Stimulated activated CD8-positive, alpha-beta memory T cell treated with anti-CD3 and anti-CD28 coated beads, Interleukin-7, amount 100 ng/mL, for 48 hours (primary cell): ENCODE results near the gene PIGX.

Source experiments
- DNase-seq, 2 donors: peaks; one replicate each; pipeline ENCODE4 v3.0.0-alpha.2; 2020; ENCODE audit warnings: low read depth in 1 of 2; ENCODE audit errors: extremely low read depth in 1 of 2

The PIGX gene

GRCh38 chr3:196711838-196712513, at the start of gene PIGX, which contains the start of gene CEP19:
Gene PIGX (plus strand): TSS chr3:196712377.
Gene CEP19 (minus strand): TSS chr3:196712250. CDS start chr3:196708657, 3,593 bp downstream.
- DNase-seq, result peak; percentile 84 to 88

GRCh38 chr3:196662711-196663571, 49.2 kb upstream of the PIGX start:
- no peak for DNase-seq

DNA sequence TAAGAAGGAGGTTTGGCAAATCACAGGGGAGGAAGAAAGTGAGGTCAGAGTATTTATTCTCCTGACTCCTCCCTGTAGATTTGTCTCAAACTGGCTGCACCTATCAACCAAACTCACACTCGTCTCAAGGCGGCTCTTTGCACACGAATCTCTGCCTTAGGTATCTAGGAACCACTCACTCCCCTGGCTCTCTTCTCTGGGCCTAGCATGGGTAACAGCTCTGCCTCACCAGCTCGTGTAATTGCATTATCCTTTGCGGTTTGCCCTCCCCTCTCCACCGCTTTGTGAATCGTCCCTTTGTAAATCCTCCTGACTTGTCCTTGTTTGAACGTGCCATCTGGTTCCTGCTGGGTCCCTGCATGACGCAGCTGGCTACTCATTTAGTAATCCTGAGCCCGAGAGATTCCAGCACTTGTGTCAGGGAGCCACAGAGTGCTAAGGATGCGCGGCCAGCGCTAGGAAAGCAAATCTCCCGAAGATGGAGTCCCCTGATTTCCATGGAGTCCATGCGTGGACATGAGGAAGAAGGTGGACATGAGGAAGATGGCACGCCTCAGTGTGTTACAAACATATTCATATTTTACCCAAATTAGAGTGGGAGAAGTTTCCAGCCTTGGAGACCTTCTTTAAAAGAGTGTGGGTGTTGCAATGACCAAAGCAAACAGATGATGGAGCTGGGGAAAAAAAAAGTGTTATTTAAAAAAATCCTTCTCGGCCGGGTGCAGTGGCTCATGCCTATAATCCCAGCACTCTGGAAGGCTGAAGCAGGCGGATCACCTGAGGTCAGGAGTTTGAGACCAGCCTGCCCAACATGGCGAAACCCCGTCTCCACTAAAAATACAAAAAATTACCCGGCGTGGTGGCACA, 45.9 kb upstream of the PIGX start:
- no peak for DNase-seq

- no peak for DNase-seq
These were observed 44.9 kb upstream of the PIGX start for GRCh38 chr3:196667056-196667825.

DNA sequence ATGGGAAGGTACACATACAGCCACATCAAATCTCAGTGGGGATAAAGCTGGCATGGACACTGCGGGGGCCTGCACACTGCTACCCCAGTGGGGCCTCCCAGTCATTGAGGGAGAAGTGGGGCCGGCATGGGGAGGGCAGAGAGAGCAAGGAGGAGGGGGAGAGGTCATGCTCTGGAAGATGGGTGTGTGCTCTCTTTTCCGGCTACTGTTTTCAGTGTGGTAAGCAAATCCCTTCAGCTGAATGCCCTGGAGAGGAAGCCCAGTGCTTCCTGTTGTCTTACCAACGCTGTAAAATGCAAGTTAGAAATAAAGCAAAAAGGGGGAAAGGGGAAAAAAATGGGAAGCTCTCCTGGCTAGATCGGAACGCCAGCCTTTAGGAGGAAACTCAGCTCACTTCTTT, 41.8 kb upstream of the PIGX start:
- DNase-seq, result no peak

DNA sequence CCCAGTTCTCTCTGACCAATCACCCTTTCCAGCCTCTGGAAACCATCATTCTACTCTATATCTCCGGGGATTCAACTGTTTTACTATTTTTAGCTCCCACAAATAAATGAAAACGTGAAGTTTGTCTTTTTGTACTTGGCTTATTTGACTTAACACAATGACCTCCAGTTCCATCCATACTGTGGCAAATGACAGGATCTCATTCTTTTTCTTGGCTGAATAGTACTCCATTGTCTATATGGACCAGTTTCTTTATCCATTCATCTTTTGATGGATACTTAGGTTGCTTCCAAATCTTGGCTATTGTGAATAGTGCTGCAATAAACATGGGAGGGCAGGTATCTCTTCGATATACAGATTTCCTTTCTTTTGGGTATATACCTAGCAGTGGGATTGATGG, 38.5 kb upstream of the PIGX start:
- no peak for DNase-seq

GRCh38 chr3:196677353-196677752, 34.8 kb upstream of the PIGX start:
- no peak for DNase-seq

DNA sequence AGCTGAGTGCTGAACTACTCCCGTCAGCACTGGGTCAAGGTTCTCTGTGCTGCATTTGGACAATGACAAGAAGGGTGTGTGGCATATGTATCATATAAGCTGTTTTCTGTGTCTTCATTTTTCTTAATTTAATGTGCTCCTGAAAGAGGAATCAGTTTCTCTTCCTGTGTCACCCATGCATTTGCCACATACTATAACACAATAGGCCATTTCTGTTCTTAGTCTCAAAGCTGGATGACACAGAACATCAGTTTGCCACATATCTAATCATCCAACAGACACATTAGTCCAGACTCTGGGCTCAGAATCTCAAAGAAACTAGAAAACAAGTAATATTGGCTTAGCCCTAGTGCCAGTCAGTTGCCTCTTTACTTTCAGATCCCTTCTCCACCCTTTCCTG, 34.2 kb upstream of the PIGX start:
- no peak for DNase-seq

GRCh38 chr3:196684548-196685407, 27.4 kb upstream of the PIGX start:
- DNase-seq, result peak; percentile 50 to 61

DNA sequence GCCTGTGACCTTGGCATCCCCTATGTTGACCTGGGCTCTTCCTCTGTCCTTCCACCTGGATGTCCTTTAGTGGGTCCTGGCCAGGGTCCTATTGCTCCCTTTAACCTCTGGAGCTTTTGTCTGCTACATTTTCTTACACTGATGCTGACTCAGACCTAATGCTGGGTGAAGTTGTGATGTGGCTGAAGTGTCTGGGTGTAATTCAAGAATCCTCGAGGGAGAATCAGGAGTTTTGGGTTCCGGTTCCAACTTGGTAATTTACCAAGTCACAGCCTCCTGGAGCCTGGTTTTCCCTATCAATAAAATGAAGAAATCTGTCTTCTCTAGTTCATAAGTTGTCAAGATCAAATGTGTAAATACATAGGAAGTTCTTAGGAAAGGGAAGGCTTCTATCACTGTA, 25.7 kb upstream of the PIGX start:
- no peak for DNase-seq

GRCh38 chr3:196688349-196688748, 23.8 kb upstream of the PIGX start:
- DNase-seq, result no peak

GRCh38 chr3:196689941-196690660, 22.1 kb upstream of the PIGX start:
- DNase-seq, result no peak

DNA sequence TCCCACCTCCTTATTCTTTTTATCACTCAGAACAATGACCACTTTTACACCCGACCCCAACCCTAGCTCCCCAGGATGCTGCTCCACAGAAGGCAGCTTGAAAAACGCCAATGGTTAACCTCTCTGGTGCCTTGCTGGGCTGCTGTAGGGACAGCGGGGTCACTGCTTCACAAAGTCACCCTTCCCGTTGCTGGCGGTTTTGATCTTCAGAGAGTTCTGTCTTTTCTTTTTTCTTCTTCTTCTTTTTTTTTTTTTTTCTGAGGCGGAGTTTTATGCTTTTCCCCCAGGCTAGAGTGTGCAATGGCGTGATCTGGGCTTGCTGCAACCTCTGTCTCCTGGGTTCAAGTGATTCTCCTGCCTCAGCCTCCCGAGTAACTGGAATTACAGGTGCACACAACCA, 20.8 kb upstream of the PIGX start:
- no peak for DNase-seq

- no peak for DNase-seq
These were observed 18.0 kb upstream of the PIGX start for GRCh38 chr3:196694202-196694638.

- DNase-seq, result no peak
These were observed 17.0 kb upstream of the PIGX start for GRCh38 chr3:196694941-196695848.

GRCh38 chr3:196695849-196696226, 16.3 kb upstream of the PIGX start:
- DNase-seq, result no peak

DNA sequence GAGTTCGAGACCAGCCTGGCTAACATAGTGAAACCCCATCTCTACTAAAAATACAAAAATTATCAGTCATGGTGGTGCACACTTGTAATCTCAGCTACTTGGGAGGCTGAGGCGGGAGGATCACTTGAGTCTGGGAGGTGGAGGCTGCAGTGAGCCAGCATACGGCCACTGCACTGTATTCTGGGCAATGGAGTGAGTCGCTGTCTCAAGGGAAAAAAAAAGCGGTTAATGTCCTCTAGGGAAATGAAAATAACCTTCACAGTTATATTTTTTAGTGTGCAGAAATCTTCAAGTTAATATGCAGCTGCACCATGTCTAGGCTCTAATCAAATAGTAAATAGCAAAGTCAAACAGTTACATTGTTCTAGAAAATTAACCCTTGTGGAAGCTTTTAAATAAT, 14.9 kb upstream of the PIGX start:
- no peak for DNase-seq

GRCh38 chr3:196699749-196700148, 12.4 kb upstream of the PIGX start:
- DNase-seq, result no peak
